GM20431 (cell line): ENCODE results near the gene COL24A1.
"Not testable (repeated sequence)": the region's sequence is repeated elsewhere in the genome, so short reads cannot be mapped to it uniquely, and the experiment has no call there.

Experiments
- in situ Hi-C: fragments of 300-500 bp; cut with MseI, MboI; formaldehyde crosslinking; loops from one replicate; pipeline ENCODE4 v1.15.0; 2020; ENCODE audit warnings: low sequenced_read_pairs; ENCODE audit not compliant: unreplicated experiment

The COL24A1 gene

DNA sequence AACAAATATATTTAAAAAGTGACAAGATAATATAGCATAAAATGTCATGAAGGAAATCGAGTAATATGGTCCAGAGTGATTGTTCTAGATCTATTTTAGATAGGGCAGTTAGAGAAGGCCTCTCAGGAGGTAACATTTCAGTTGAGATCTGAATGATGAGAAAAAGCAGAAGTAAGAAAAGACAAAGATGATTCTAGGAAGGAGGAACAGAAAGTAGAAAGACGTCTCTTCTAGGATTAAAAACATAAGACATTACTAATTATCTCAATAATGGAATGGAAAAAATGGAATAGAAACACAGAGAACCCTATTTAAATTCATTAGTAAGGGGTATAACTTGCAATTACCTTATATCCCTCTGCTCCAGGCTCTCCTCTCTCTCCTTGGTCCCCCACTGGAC, 318.3 kb downstream of the COL24A1 start:
- in situ Hi-C loops, result no loop called here

DNA sequence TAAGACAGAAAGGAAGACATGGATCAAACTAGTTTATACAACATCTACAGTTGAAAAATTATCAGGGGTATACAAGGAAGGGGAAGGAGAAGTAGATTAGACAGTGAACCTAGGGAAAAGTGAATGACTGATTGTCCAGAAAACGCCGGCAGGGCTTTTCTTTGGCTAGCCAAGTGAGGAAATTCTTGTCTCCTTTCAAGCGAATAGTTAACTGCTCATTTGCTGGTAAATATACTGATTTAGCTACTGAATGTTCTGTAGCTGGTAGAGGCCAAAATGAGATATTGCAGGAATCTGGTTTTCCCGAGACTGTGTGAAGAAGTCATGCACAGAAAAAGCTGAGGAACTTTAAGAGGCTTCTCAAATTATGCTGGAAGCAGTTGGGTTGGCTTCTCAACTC, 319.8 kb downstream of the COL24A1 start:
- in situ Hi-C loops, result no loop called here

DNA sequence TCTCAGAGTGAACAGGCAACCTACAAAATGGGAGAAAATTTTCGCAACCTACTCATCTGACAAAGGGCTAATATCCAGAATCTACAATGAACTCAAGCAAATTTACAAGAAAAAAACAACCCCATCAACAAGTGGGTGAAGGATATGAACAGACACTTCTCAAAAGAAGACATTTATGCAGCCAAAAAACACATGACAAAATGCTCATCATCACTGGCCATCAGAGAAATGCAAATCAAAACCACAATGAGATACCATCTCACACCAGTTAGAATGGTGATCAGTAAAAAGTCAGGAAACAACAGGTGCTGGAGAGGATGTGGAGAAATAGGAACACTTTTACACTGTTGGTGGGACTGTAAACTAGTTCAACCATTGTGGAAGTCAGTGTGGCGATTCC, 323.4 kb downstream of the COL24A1 start:
- in situ Hi-C loops, result not testable (repeated sequence)

DNA sequence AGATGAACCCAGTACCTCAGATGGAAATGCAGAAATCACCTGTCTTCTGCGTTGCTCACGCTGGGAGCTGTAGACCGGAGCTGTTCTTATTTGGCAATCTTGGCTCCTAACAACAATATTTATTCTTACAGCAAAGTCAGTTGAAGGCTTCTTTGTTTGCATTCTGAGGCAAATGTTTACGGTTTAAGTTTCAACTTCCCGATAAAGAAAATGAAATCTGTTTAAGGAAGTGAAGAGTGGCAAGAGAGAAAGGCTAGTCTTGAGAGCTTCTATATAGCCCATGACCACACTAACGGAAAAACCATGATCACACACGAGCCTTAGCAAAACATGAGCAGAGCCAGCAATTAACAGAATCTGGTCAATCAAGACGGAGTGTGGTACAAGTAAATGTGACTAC, 325.7 kb downstream of the COL24A1 start:
- in situ Hi-C loops, result no loop called here

DNA sequence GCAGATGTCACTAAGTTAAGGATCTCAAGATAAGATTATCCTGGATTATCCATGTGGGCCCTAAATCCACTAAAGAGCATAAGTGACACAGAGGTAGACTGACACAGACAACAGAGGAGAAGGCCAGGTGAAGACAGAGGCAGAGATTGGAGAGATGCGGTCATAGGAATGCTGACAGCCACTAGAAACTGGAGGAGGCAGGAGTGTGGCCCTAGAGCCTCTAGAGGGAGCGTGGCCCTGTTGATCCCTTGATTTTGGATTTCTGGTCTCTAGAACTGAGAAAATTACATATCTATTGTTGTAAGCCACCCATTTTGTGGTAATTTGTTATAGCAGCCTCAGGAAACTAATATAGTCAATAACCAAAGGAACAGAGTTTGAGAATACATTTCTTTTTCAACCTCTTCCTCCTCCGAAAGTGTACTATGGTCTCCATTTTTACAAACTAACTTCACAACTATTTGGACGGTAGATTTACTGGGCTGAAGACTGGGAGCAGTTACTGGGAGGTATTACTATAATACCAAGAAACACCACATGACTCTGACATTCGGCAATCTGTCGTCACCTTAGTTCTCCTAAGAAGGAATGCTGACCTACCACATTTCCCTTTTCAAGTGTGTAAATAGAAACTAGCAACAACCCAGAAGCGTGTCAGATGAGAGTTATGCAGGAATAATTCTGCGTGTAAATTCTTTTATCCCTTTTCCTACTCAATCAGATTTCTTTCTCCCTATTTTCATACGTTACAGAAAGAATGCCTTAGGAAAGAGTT, 332.3 kb downstream of the COL24A1 start:
- in situ Hi-C loops, result no loop called here

DNA sequence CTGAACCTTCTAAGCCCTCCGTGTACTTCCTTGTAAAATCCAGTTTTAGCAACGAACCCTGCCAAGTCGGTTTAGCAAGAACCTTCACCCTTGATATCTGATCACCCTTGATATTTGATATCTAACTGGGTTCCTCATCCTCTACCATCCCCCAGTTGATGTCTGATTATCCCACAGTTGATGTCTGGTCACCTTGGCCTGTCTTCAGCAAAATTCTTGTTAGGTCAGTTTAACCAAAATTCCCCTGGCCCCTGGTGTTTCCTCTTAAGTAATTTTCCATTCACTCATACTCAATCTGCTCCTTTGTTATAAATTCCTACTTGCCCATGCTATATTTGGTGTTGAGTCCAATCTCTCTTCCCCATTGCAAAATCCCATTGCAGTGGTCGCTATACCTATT, 333.9 kb downstream of the COL24A1 start:
- in situ Hi-C loops, result no loop called here

DNA sequence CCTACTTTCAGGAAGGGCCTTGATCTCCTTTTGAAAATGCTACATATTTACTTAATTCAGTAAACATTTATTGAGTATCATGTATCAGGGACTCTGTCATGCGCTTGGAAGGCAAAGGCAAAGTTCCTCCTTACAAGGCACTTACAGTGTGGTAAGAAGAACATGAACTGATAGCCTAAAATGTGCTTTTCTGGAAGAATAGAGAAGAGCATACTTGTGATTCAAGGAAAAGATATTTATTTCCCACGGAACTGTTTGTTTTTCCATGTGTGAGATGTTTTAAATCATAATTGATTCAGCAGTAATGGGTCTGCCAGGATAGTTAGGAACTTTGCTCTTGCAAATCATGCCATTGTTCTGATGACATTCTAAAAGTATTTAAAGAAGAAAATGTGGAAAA, 338.2 kb downstream of the COL24A1 start:
- in situ Hi-C loops, result no loop called here

DNA sequence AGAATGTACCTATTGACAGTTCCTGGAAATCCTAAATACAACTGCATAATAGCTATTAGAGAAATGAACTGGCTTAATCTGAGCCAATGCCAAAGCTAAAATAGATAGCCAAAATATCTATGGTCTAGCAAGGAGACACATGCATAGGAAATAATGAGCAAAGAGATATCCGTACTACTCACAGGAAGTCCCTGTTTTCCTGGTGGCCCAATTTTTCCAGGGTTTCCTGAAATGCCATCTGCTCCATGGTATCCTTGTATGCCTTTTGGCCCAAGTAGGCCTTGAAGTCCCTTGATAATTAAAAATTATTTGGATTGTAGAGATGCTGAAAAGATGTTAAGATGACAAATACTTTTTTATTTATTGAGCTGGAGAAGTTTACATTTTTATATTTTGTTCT, 340.0 kb downstream of the COL24A1 start:
- in situ Hi-C loops, result no loop called here

DNA sequence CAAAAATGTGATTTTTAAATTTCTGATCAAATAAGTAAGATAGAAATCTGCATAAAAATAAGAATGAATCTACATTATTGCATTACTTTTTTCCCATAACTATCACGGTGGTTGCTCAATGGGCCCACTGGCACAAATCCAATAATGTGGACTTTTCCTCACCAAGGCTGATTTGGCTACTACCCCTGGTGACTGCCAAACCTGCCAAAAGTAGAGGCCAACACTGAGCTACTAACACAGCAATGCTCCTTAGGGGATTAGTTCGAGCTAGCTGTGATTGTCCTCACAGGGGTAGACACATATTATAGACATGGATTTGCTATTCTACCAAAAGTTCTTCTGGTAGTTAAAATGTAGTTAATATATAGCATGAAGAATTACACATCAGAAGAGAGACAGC, 340.7 kb downstream of the COL24A1 start:
- in situ Hi-C loops, result no loop called here

DNA sequence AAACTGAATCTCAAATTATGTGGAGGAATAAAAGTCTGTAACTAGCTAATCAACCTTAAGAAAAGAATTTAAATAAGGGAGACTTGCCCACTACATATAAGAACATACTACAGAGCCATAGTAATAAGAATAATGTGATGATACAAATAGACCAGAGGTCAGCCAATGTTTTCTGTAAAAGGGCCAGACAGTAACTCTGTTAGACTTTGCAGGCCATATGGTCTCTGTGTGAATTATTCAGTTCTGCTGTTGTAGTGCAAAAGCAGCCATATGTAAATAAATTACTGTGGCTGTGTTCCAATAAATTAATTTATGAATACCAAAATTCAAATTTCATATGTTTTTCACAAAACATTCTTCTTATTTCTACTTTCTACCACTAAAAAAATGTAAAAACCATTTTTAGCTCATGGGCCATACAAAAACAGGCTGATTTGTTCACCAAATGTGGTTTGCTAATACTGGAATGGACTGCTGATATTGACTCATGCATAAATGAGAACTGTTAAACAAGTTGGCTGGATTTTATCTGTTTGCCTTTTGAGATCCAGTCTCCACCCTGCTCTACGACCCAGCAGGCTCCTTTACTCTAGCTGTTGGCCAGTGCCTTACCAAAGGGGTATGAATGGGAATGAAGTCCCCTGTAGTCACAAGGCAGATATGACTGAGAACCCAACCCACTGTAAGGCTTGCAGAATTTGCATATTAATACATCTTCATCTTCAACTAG, 350.2 kb downstream of the COL24A1 start:
- in situ Hi-C loops, result no loop called here

DNA sequence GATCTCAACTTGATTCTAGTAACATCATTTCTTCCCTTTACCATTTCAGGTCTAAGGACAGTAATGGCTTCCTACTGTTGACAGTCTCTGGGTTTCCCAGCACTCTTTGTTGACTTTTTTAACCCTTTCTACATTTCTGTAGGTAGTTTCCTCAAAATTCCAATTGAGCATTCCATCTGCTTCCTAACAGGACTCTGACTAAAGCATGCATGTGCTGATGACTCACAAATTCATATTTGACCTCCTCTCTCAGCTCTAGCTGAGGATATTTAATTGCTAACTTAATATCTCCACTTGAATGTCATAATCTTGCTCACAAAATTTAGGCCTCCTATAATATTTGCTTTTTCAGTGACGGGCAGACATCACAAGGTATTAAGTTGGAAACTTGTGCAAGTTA, 355.1 kb downstream of the COL24A1 start:
- in situ Hi-C loops, result no loop called here

DNA sequence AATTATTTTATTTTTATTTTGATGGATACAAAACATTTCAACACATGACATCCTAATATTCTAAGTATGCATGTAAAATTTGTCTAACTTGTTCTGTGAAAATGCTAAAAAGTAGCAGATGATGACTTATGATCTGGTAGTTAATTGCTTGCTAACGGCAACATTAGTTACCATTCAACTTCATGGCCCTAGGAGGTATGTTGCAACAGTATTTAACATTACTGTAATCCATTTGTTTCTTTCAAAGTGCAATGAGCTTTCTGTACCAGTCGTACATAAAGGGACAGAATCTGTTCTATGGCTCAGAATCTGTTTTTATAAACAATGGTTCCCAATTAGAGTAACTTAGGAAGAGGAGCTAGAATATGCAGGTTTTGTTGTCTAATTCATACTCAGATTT, 356.8 kb downstream of the COL24A1 start:
- in situ Hi-C loops, result no loop called here

DNA sequence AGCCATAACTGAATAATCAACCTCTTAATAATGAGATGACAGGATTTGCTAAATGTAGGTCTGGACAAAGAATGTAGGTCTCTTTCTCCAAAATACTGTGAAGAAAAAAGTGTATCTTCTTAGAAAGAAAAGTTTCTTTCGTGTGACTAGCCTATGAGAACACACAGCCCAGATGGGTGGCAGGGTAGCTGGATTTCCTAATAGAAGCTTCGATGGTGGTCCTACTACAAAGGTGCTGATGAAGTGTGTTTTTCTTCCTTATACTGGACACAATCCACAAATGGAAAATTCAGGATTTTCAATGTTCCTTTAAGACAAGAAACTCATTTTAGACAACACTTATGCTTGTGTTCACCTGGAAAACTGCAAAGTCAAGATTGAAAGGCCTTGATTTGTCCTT, 358.2 kb downstream of the COL24A1 start:
- in situ Hi-C loops, result no loop called here

DNA sequence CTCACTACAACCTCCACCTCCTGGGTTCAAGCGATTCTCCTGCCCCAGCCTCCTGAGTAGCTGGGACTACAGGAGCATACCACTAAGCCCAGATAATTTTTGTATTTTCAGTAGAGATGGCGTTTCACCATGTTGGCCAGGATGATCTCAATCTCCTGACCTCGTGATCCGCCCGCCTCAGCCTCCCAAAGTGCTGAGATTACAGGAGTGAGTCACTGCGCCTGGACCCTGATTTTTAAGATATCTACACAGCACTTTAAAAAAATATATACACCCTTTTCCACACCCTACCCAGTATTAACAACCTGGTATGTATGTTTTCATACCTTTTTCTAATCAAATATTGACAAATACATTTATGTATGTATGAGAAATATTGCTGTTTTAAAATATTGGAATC, 379.6 kb downstream of the COL24A1 start:
- in situ Hi-C loops, result not testable (repeated sequence)

DNA sequence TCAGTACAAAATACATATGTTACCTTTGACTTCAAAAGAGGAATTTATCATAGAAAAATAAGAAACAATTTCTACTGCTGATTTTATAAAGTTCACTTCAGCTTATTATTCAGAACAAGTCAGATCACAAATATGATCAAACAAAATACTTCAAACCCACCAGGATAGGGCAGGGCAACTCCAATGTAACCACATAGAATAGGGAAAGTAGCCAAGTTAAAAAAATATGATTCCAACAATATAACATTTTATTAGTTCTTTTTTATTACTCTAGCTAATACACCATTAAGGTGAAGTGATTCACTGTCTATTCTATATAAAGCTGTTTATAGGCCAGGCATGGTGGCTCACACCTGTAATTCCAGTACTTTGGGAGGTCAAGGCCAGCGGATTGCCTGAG, 393.8 kb downstream of the COL24A1 start:
- in situ Hi-C loops, result no loop called here

DNA sequence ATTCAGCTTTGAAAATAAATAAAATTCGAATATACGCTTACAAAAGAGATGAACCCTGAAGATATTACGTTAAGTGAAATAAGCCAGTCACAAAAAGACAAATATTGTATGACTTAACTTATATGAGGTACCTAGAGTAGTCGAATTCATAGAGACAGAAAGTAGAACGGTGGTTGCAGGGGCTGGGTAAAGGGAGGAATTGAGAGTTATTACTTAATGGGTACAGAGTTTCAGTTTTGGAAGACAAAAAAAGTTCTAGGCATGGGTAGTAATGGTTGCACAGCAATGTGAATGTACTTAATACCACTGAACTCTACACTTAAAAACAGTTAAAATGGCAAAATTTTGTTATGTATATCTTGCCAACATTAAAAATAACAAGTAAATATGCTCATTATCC, 399.7 kb downstream of the COL24A1 start:
- in situ Hi-C loops, result no loop called here

DNA sequence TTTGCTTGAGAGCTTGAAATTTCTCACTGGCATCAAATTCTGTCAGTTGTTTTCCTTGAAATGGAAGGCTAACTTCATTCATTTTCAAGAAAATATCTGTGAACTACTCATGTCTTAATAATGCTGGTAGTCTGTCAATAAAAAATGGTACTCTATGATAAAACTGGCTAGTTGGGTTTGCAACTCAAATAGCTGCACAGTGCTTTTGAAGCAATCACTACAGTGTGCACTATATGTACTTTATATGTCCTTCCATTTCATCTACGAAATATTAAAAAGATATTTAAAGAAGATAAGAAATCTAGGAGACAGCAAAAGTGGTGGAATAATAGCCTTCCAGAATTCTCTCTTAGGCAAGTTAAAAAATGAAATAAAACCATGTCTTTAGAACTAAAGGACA, 408.5 kb downstream of the COL24A1 start:
- in situ Hi-C loops, result no loop called here

DNA sequence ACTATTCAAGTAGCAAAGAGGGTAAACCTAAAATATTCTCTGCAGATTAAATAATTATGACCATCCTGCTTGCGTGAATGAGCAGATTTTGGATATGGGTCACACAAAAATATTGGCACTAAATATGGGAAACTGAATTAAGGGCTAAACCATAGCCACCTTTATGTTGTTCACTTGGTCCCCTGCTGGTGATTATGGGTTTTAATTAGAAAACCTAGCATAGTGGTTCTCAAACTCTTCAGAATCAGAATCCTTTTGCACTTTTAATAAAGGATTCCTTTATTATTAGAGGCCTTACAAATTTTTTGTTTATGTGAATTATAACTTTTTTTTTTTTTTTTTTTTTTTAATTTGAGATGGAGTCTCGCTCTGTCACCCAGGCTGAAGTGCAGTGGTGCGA, 409.8 kb downstream of the COL24A1 start:
- in situ Hi-C loops, result no loop called here

DNA sequence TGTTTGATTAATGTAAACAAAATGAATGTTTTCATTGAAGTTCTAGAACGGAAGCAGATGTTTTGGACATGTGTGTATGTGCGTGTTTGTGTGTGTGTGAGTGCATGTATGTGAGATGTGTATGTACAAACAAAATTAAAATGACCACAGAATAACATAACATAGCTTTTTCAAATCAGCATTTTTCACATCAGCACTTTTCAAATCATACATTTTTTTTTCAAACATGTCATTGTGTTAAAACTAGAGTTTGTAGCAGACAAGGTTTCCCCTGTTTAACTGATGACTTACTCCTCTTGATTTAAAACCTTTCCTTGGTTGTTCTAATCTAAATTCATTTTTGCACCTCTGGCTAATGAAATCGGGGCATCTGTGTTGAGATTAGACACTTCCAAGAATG, 412.8 kb downstream of the COL24A1 start:
- in situ Hi-C loops, result no loop called here

DNA sequence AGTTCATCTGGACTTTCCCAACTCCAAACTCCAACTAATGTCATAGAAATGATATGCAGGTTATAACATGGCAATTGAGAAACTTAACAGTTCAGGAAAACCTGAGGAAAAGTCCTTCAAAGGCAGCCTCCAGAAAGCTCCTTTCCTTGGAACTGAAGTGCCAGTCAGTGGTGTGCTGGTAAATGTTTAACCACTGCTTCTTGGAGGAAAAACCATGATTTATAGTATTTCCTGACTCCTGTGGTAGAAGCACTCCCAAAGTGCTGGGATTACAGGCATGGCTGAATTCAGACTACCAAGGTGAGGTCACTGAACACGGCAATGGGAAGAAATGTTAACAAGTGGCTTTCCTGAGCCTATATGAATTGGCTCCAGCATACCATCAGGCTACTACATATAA, 421.6 kb downstream of the COL24A1 start:
- in situ Hi-C loops, result no loop called here

DNA sequence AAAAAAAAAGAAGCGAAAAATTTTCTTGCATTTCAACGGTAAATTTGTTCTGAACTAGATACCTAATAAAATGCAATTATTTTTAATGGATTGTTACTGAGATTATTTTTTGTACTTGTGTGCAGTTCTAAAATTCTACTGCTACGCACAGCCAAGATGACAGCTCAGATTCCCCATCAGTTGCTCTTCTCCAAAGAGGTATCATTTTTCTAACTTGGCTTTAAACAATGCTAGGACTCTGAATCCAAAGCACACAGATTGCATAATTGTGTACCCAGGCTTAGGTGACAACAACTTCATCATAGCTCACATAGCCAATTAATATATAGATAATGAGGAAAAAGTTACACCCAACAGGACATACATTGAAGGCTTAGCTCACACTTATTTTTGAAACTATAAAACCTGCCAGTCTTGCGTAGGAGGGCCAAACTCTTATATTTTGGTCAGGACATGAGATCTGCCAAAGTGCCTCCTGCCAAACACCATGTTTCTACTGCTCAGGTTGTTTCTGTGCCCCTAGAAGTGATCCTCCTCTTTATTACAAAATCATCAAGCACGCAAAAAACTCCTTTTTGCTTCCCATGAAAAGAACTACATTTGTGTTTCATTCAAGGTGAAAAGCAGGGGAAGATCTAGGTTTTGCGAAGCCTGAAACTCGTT, 437.8 kb downstream of the COL24A1 start:
- in situ Hi-C loops, result no loop called here
